Measurements from ENCODE around the gene OSBP2.

DNA sequence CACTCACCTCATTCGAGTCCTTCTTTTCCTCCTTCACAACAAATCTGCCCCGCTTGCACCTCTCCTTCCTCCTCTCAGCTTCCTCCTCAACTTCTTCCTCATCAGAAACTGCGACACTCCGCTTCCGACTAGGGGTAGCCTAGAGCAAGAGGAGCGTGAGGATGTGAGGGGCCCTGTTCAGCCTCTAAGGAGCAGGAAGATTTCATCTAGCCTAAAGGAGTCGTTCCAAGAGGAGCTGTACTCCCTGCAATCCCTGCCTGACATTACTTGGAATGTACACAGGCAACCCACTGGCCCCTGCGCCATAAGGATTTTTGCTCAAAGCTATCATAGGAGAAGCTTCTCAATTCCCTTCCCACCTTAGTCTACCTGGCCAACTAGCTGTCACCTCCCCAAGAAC, 239.4 kb downstream of the OSBP2 start:
- TF ChIP-seq POLR2A (IDR thresholded peaks at IDR 0.05): no peak
- TF ChIP-seq, protein P1, sequence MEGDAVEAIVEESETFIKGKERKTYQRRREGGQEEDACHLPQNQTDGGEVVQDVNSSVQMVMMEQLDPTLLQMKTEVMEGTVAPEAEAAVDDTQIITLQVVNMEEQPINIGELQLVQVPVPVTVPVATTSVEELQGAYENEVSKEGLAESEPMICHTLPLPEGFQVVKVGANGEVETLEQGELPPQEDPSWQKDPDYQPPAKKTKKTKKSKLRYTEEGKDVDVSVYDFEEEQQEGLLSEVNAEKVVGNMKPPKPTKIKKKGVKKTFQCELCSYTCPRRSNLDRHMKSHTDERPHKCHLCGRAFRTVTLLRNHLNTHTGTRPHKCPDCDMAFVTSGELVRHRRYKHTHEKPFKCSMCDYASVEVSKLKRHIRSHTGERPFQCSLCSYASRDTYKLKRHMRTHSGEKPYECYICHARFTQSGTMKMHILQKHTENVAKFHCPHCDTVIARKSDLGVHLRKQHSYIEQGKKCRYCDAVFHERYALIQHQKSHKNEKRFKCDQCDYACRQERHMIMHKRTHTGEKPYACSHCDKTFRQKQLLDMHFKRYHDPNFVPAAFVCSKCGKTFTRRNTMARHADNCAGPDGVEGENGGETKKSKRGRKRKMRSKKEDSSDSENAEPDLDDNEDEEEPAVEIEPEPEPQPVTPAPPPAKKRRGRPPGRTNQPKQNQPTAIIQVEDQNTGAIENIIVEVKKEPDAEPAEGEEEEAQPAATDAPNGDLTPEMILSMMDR (IDR thresholded peaks at IDR 0.05): no peak
